Skeletal muscle tissue (tissue), 4 donors: Measurements from ENCODE around the gene CAPN12. TPM values are rescaled to one million over a fixed set of nuclear protein-coding genes. Genes with fewer than 3 reads are reported as not detected.

Experiments
- H3K27ac ChIP-seq: one replicate; pipeline ENCODE4 v1.7.0; 2013; ENCODE audit warnings: mild to moderate bottlenecking, low read depth, low read length, inconsistent platforms
- H3K27me3 ChIP-seq, 3 donors: one replicate each; pipeline ENCODE4 v1.7.0; 2013; ENCODE audit warnings: low read length in 3 of 3; ENCODE audit not compliant: control insufficient read depth in 3 of 3, insufficient read depth in 3 of 3
- H3K36me3 ChIP-seq, 3 donors: one replicate each; pipeline ENCODE4 v1.7.0; 2013; ENCODE audit warnings: low read length in 3 of 3; ENCODE audit not compliant: control insufficient read depth in 3 of 3, insufficient read depth in 3 of 3
- H3K4me1 ChIP-seq, 3 donors: one replicate each; pipeline ENCODE4 v1.7.0; 2013; ENCODE audit warnings: low read length in 3 of 3, mild to moderate bottlenecking in 3 of 3; ENCODE audit not compliant: control insufficient read depth in 3 of 3, insufficient read depth in 3 of 3
- H3K4me3 ChIP-seq, 3 donors: one replicate each; pipeline ENCODE4 v1.7.0; 2013; ENCODE audit warnings: low read length in 3 of 3
- H3K9ac ChIP-seq, 3 donors: one replicate each; pipeline ENCODE4 v1.7.0; 2013; ENCODE audit warnings: low read length in 3 of 3, mild to moderate bottlenecking in 3 of 3, moderate library complexity in 2 of 3, low read depth in 1 of 3
- H3K9me3 ChIP-seq, 3 donors: one replicate each; pipeline ENCODE4 v1.7.0; 2013; ENCODE audit warnings: low read length in 3 of 3; ENCODE audit not compliant: control insufficient read depth in 3 of 3
- total RNA-seq: library from RNA; depleted of rRNA; stranded (reverse); fragments of >200 nt; gene quantifications from one replicate; pipeline ENCODE4 v1.2.3, GENCODE V29; 2014
- donor health status: Osteomylitis.

CAPN12 gene
- total RNA-seq, 1 donor from 2014 or later: 0.52 TPM

GRCh38 chr19:38683393-38684077 lies 60.7 kb downstream of the CAPN12 start:
- H3K27ac ChIP-seq: peak overlapping the region; percentile 90
- H3K4me3 ChIP-seq: peak overlapping the region; percentile 20 to 35 (median 33)
- no peaks in the 10 kb centered on the region for H3K27me3 ChIP-seq
- peaks cover 84 to 87% (median 86%) of the 10 kb centered on the region in 3 donors for H3K4me1 ChIP-seq
- no peaks in the 10 kb centered on the region for H3K9me3 ChIP-seq
- peaks cover 0 to 7% (median 0%) of the 10 kb centered on the region in 3 donors for H3K36me3 ChIP-seq
- peak overlapping the region; percentile 51 to 81 (median 76) for H3K9ac ChIP-seq

- peak overlapping the region; percentile 28 to 81 (median 51) for H3K9ac ChIP-seq
- H3K4me1 ChIP-seq: peaks cover 83 to 91% (median 88%) of the 10 kb centered on the region in 3 donors
- peak overlapping the region; percentile 90 for H3K27ac ChIP-seq
- H3K27me3 ChIP-seq: no peaks in the 10 kb centered on the region
- peak overlapping the region in 2 of 3 donors; percentile 9 to 13 for H3K4me3 ChIP-seq
- peaks cover 0 to 7% (median 0%) of the 10 kb centered on the region in 3 donors for H3K36me3 ChIP-seq
- H3K9me3 ChIP-seq: no peaks in the 10 kb centered on the region
Measured at GRCh38 chr19:38682872-38683392, 61.3 kb downstream of the CAPN12 start.

DNA sequence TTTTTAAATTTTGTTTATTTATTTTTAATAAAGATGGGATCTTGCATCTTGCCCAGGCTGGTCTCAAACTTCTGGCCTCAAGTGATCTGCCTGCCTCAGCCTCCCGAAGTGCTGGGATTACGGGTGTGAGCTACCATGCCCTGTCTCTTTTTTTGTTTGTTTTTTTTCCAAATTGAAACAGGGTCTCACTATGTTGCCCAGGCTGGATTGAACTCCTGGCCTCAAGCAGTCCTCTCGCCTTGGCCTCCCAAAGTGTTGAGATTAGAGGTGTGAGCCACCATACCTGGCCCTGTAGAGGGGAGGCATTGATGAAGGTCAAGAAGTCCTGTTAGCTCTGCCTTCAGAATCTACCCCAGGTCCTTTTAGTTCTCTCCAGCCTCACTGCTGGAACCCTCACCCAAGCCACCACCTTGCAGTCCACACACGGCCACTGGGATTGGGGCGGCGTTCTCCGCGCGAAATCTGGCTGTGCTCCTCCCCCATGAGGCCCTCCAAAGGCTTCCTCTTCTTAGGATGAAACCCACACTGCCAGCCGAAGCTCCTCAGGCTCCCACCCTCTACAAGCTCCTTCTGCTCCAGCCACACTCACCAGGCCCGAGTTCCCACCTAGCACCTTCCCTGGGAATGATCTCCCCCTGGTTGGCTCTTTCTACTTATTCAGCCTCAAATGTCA lies 61.9 kb downstream of the CAPN12 start:
- H3K4me1 ChIP-seq: peaks cover 86 to 93% (median 93%) of the 10 kb centered on the region in 3 donors

More for the DNA sequence above, 61.9 kb downstream of the CAPN12 start:
- peaks cover 0 to 9% (median 2%) of the 10 kb centered on the region in 3 donors for H3K36me3 ChIP-seq
- no peak overlapping the region for H3K4me3 ChIP-seq
- no peaks in the 10 kb centered on the region for H3K27me3 ChIP-seq
- H3K27ac ChIP-seq: peak overlapping the region; percentile 90
- no peaks in the 10 kb centered on the region for H3K9me3 ChIP-seq
- H3K9ac ChIP-seq: peak overlapping the region in 1 of 3 donors; percentile 81

Other genes starting within 250 kb of the CAPN12 start
- gene MAP4K1, start 126.5 kb downstream of the CAPN12 start, total RNA-seq: under 0.01 TPM
- gene EIF3K, start 125.3 kb downstream of the CAPN12 start, total RNA-seq: 314 TPM
- gene ACTN4, start 96.8 kb downstream of the CAPN12 start, total RNA-seq: 42.3 TPM
- gene LGALS7, start 29.0 kb upstream of the CAPN12 start, total RNA-seq: 1.0 TPM
- not detected for gene LGALS7B, start 44.7 kb upstream of the CAPN12 start, total RNA-seq
- gene LGALS4, start 68.5 kb upstream of the CAPN12 start, total RNA-seq: not detected
- 36.5 TPM for gene ECH1, start 87.3 kb upstream of the CAPN12 start, total RNA-seq
- 195 TPM for gene HNRNPL, start 105.5 kb upstream of the CAPN12 start, total RNA-seq
- gene RINL, start 133.8 kb upstream of the CAPN12 start, total RNA-seq: 3.7 TPM
- 125 TPM for gene SIRT2, start 155.1 kb upstream of the CAPN12 start, total RNA-seq
- gene NFKBIB, start 155.5 kb upstream of the CAPN12 start, total RNA-seq: 4.7 TPM
- gene CCER2, start 167.7 kb upstream of the CAPN12 start, total RNA-seq: 1.0 TPM
- 11.5 TPM for gene SARS2, start 186.3 kb upstream of the CAPN12 start, total RNA-seq
- gene MRPS12, start 186.5 kb upstream of the CAPN12 start, total RNA-seq: 21.9 TPM
- gene FBXO17, start 231.3 kb upstream of the CAPN12 start, total RNA-seq: 15.1 TPM